DND-41 (cell line): ENCODE results near the gene MAGI3.

Experiments
- ATAC-seq: fragments of 200-7000 bp; cut with Tn5 transposase; 3 replicates; pipeline ENCODE4 v1.9.1; 2021; ENCODE audit warnings: low read depth; ENCODE audit not compliant: insufficient read depth
- DNase-seq: peaks from one replicate; pipeline ENCODE4 v3.0.0-alpha.2; 2020
- H2AFZ ChIP-seq: 2 replicates; pipeline ENCODE4 v1.6.0; 2012; ENCODE audit warnings: low read depth, low read length
- H3K27ac ChIP-seq: 2 replicates; pipeline ENCODE4 v1.5.1; 2012; ENCODE audit warnings: low read length, inconsistent platforms
- H3K27me3 ChIP-seq: fragments of 200-600 bp; sonication (generic); 2 replicates; pipeline ENCODE4 v1.6.0; 2012; ENCODE audit warnings: low read length, mild to moderate bottlenecking, inconsistent platforms; ENCODE audit not compliant: insufficient read depth, poor library complexity
- H3K36me3 ChIP-seq: 2 replicates; pipeline ENCODE4 v1.5.1; 2012; ENCODE audit warnings: low read length, inconsistent platforms; ENCODE audit not compliant: insufficient read depth
- H3K4me1 ChIP-seq: 2 replicates; pipeline ENCODE4 v1.5.1; 2012; ENCODE audit warnings: mild to moderate bottlenecking, low read length; ENCODE audit not compliant: insufficient read depth
- H3K4me2 ChIP-seq: 2 replicates; pipeline ENCODE4 v1.6.0; 2012; ENCODE audit warnings: mild to moderate bottlenecking, moderate library complexity, low read length, inconsistent platforms; ENCODE audit not compliant: insufficient read depth
- H3K4me3 ChIP-seq, 2 experiments: fragments of 200-600 bp in 1 of 2; shearing (Covaris generic) in 1 of 2; 2 replicates each; pipeline ENCODE4 v1.5.1; 2012 to 2016; ENCODE audit warnings: inconsistent platforms in 2 of 2, low read length in 2 of 2, mild to moderate bottlenecking in 2 of 2, low read depth in 1 of 2, moderate library complexity in 1 of 2
- H3K79me2 ChIP-seq: 2 replicates; pipeline ENCODE4 v1.6.0; 2012; ENCODE audit warnings: low read length, inconsistent platforms; ENCODE audit not compliant: insufficient read depth
- H3K9ac ChIP-seq: 2 replicates; pipeline ENCODE4 v1.6.0; 2012; ENCODE audit warnings: low read depth, mild to moderate bottlenecking, inconsistent platforms, low read length, moderate library complexity
- H3K9me3 ChIP-seq: 2 replicates; pipeline ENCODE4 v1.5.1; 2012; ENCODE audit warnings: low read length, moderate library complexity, mild to moderate bottlenecking, inconsistent platforms; ENCODE audit not compliant: insufficient read depth, severe bottlenecking
- H4K20me1 ChIP-seq: 2 replicates; pipeline ENCODE4 v1.6.0; 2012; ENCODE audit warnings: low read length; ENCODE audit not compliant: insufficient read depth
- EZH2 ChIP-seq: IDR thresholded peaks from 3 replicates; pipeline ENCODE4 v1.6.1; 2012; ENCODE audit warnings: borderline replicate concordance, low read depth, mild to moderate bottlenecking, moderate library complexity, low read length, inconsistent platforms; ENCODE audit not compliant: severe bottlenecking
- TF ChIP-seq, protein P1 (sequence below): IDR thresholded peaks from 2 replicates; pipeline ENCODE4 v1.5.1; 2012; ENCODE audit warnings: borderline replicate concordance, low read length, moderate library complexity, mild to moderate bottlenecking; ENCODE audit not compliant: poor library complexity, severe bottlenecking; ENCODE audit errors: extremely low read depth

The MAGI3 gene

DNA sequence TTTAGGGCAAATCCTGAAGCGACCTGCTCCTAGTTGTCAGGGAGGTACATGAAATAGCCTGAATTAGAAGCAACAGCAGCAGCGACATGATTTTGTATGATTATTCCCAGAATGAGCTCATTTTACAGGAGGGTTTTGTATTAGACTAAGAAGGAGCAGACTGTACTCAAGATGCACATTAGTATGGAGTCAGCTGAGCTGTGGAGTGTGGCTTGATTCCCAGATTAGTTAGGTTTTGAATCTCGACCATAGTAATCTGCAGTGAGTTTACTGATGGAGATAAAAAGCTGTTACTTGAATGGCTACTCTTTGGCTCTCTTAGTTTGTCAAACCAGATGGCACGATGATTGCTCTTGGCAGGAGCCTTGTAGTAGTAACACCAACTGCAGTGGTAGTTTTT is 225.8 kb downstream of the MAGI3 start:
- no peak overlapping the region for H3K4me2 ChIP-seq
- no peak overlapping the region for H3K4me3 ChIP-seq
- H3K9ac ChIP-seq: no peak overlapping the region
- no peaks in the 10 kb centered on the region for H3K9me3 ChIP-seq
- H3K36me3 ChIP-seq: peaks cover 7% of the 10 kb centered on the region; the same call in 1 of the 2 replicates
- H2AFZ ChIP-seq: no peak overlapping the region
- H4K20me1 ChIP-seq: no peaks in the 10 kb centered on the region
- DNase-seq (no peak), ATAC-seq (no peak)
- H3K27me3 ChIP-seq: no peaks in the 10 kb centered on the region
- no peak overlapping the region for H3K27ac ChIP-seq
- no peaks in the 10 kb centered on the region for H3K79me2 ChIP-seq
- H3K4me1 ChIP-seq: no peaks in the 10 kb centered on the region
- TF ChIP-seq, protein P1, sequence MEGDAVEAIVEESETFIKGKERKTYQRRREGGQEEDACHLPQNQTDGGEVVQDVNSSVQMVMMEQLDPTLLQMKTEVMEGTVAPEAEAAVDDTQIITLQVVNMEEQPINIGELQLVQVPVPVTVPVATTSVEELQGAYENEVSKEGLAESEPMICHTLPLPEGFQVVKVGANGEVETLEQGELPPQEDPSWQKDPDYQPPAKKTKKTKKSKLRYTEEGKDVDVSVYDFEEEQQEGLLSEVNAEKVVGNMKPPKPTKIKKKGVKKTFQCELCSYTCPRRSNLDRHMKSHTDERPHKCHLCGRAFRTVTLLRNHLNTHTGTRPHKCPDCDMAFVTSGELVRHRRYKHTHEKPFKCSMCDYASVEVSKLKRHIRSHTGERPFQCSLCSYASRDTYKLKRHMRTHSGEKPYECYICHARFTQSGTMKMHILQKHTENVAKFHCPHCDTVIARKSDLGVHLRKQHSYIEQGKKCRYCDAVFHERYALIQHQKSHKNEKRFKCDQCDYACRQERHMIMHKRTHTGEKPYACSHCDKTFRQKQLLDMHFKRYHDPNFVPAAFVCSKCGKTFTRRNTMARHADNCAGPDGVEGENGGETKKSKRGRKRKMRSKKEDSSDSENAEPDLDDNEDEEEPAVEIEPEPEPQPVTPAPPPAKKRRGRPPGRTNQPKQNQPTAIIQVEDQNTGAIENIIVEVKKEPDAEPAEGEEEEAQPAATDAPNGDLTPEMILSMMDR: no peak
- no peak for TF ChIP-seq EZH2

DNA sequence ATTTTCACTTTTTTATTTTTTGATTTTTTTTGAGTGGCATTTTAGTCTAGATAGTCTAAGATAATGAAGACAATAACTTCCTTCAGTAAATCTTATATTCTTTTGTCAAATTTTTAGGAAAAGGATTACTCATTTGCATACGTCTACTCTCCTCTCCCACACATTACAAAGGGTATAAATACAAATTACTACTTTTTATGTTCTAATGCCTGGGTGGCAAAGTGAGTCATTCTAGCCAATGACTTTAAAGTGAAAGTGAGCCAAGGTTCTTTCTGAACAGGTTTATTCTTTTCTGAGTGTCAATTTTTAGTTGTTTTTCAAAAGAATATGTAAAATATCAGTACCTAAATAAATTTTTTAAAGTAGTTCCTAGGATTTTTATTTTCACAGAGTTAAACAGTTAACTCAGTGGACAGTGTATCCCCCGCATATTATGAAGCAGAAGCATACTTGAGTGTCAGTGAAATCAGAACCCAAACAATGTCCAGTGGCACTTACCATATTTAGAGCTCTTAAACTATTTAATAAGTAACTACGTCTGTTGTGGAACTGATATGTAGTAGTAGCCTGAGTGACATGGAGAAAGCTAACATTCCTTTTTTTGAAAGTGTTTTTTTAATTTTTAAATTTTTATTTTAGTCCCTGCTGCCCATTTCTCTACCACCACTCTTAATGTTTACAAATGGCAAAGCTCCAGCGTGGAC is 227.3 kb downstream of the MAGI3 start:
- Histone ChIP-seq H3K79me2 (no peaks in the 10 kb centered on the region), H3K36me3 (peaks cover 9% of the 10 kb centered on the region; the same call in 1 of the 2 replicates), H3K4me1 (no peaks in the 10 kb centered on the region), H2AFZ (no peak overlapping the region), H3K9me3 (no peaks in the 10 kb centered on the region), H3K4me2 (no peak overlapping the region), H4K20me1 (no peaks in the 10 kb centered on the region), H3K27ac (no peak overlapping the region), H3K4me3 (no peak overlapping the region), H3K27me3 (no peaks in the 10 kb centered on the region), H3K9ac (no peak overlapping the region)
- ATAC-seq (no peak), DNase-seq (no peak)
- no peak for TF ChIP-seq EZH2
- TF ChIP-seq, protein P1: no peak

DNA sequence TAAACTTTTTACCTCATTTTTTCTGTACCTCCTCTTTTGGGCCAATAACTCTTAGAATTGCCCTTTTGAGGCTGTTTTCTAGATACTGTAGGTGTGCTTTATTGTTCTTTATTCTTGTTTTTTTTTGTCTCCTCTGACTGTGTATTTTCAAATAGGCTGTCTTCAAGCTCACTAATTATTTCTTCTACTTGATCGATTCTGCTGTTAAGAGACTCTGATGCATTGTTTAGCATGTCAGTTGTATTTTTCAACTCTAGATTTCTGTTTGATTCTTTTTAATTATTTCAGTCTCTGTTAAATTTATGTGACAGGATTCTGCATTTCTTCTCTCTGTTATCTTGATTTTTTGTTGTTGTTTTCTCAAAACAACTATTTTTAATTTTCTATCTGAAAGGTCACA is 238.7 kb downstream of the MAGI3 start:
- TF ChIP-seq EZH2: no peak
- H3K79me2 ChIP-seq: no peaks in the 10 kb centered on the region
- no peaks in the 10 kb centered on the region for H4K20me1 ChIP-seq
- no peaks in the 10 kb centered on the region for H3K36me3 ChIP-seq
- H3K4me2 ChIP-seq: no peak overlapping the region
- no peaks in the 10 kb centered on the region for H3K4me1 ChIP-seq
- no peak overlapping the region for H3K4me3 ChIP-seq
- ATAC-seq (no peak), DNase-seq (no peak)
- H3K27ac ChIP-seq: no peak overlapping the region
- H3K27me3 ChIP-seq: no peaks in the 10 kb centered on the region
- no peak overlapping the region for H3K9ac ChIP-seq
- H2AFZ ChIP-seq: no peak overlapping the region
- H3K9me3 ChIP-seq: peaks cover 6% of the 10 kb centered on the region

DNA sequence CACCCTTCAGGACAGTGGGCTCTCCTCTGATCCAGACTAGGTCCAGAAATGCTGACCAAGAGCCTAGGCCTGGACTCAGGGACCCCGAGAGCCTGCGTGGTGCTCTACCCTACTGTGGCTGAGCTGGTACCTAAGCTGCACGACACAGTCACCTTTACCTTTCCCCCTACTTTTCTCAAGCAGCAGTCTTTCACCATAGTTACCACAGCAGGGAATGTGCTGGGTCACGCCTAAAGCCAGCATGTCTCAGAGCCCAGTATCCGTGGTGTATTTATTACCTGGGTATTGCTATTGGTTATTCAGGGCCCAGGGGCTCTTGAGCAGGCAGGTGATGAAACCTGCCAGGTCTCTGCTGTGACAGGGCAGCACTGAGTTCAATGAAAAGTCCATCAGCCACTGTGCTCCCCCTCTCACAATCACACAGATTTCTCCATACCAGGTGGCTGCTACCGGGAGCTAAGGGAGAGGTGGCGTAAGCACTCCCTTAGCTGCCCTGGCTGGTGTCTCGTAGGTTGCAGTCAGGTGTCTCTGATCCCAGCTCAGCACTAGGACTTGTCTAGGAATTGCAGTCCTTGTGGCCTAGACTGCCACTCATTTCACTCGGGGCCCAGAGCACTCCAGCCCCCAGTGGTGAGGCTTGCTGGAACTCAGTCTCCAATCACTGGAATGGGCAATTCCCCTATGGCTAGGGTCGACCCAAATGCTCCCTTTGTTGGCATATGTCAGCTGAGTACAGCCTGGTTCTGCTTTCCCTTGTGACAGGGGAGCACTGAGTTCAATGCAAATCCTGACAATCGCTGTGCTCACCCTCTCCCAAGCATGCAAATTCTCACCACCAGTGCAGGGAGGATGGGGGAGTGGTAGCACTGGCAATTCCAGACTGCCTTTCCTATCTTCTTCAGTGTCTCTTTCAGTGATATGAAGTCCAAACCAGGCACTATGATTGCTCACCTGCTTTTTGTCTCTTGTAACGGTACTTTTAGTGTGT is 240.3 kb downstream of the MAGI3 start:
- ATAC-seq: no peak
- Histone ChIP-seq H3K36me3 (no peaks in the 10 kb centered on the region), H3K9me3 (peaks cover 6% of the 10 kb centered on the region), H2AFZ (no peak overlapping the region), H3K27ac (no peak overlapping the region), H4K20me1 (no peaks in the 10 kb centered on the region), H3K27me3 (no peaks in the 10 kb centered on the region), H3K4me3 (no peak overlapping the region), H3K79me2 (no peaks in the 10 kb centered on the region), H3K4me2 (no peak overlapping the region), H3K9ac (no peak overlapping the region), H3K4me1 (no peaks in the 10 kb centered on the region)
- TF ChIP-seq EZH2: no peak
- TF ChIP-seq, protein P1: no peak
- DNase-seq: no peak
